GM12873 (cell line): ENCODE data around the gene PIAS1.

ENCODE experiments used
- CTCF ChIP-seq: IDR thresholded peaks from 2 replicates; pipeline ENCODE4 v1.5.1; 2012; ENCODE audit warnings: low read depth, mild to moderate bottlenecking, moderate library complexity, low read length, control low read depth; ENCODE audit not compliant: insufficient read depth; ENCODE audit errors: missing control alignments

PIAS1 gene

GRCh38 chr15:68231102-68231818 lies 177.1 kb downstream of the PIAS1 start:
- no peak for TF ChIP-seq CTCF

DNA sequence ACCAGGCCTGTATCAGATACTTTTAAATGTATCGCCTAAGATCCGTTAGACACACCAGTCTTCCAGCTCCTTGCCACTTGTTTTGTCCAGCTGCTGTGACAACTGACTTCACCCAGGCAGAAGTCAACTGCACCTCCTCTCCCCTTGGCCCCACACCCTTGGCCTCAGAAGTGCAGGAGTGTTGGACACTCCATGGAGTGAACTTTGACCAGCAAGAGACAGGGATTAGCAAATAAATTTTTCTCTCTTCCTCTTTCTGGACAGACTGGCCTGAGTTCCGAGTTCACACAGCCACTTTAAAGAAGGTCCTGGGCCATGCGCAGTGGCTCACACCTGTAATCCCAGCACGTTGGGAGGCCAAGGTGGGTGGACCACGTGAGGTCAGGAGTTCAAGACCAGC lies 178.3 kb downstream of the PIAS1 start:
- TF ChIP-seq CTCF: no peak

DNA sequence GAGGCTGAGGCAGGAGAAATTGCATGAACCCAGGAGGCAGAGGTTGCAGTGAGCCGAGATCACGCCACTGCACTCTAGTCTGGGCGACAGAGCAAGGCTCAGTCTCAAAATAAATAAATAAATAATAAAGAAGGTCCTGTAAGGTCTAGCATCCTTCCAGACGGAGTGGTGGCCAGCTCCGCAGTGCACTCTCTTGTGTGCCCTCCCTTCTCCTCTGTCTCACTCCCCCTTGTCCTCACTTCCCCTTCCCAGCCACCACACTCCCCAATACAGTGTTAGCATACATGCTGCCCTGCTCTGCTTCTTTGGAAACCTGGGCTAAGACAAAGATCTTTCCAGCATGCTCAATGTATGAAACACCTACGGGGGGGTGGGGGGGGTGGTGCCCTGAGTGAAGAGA lies 178.8 kb downstream of the PIAS1 start:
- TF ChIP-seq CTCF: no peak

DNA sequence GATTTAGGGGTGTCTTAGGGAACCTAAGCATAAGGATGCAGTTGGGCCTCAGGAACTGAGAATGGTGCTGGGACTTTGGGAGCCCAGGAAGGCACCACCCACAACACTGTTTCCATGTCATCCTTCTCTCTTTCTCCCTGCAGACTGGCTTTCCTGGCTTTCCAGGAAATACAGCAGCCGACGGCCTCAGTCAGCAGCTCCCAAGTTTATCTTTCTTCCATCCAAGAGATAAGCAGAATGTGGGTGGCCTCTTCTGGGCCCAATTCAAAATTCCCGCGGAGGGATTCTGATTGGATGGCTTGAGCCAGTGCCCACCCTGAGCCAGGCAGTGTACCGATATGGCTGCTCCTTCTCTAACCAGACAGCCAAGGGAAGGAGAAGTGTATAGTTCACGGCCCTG lies 179.9 kb downstream of the PIAS1 start:
- no peak for TF ChIP-seq CTCF

DNA sequence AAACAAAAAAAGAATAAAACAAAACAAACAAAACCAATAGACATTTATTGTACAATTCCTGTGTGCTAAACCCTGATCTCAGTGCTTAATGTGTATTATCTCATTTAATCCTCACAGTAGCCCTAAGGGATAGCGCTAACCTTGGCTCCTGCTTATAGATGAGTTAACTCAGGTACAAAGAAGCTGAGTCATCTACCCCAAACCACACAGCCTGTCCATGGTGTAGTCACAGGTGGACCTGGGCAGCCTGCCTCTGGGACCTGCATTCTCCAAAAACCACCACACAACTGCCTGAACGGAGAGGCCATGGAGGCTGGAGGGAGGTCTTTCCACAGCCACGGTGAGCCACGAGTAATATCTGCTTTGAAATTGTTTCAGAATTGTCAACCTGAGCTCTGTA lies 180.9 kb downstream of the PIAS1 start:
- TF ChIP-seq CTCF: no peak

- TF ChIP-seq CTCF: no peak
Observed at GRCh38 chr15:68239025-68239424, 184.9 kb downstream of the PIAS1 start.

DNA sequence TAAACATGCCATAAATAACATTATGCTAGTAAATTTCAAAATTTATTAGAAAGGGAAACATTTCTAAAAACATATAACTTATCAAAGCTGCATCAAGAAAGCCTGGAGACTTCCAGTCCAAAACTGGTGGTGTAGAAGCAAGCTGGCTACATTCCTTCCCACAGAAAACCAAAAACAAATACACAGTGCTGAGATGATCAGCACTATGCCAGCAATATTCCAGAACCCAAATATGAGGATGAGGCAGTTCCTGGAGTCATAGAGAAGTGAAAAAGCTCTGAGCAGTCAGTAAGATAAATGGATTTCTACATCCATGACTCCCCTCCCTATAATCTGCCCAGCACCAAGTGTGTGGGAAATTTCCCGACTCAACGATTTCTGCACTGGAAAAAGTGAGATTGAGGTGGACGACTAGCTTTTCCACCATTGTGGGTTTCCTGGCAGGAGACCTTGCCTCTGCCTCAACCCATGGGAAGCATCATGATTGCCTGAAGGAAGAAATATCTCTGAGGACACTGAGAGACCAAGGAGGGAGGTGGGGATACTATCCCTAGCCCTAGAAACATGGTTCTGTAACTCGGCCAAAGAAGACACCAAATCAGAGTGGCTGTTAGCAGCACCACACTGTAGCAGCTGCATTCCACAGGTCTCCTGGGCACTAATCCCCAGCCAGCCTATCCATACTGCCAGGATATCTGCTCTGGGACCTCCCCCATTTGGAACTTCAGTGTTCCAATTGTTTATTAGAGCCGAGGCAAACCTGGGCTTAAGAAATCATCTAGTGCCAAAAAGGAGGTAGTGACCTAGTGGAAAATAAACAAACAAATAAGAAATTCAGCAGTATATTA lies 187.2 kb downstream of the PIAS1 start:
- TF ChIP-seq CTCF: no peak
